Neural cell (in vitro differentiated cells): ENCODE results near the gene DNAJC18. TPM values are rescaled to one million over a fixed set of nuclear protein-coding genes. Genes with fewer than 3 reads are reported as not detected.

ENCODE experiments used
- H2AFZ ChIP-seq: fragments of 200-600, 300-800 bp; sonication (generic), shearing (Covaris generic); 2 replicates; pipeline ENCODE4 v1.6.0; 2014; ENCODE audit warnings: low read depth, mild to moderate bottlenecking, antibody characterized with exemption, low read length, moderate library complexity
- H3F3A ChIP-seq: fragments of 200-600 bp; shearing (Covaris generic); 2 replicates; pipeline ENCODE4 v1.6.1; 2016; ENCODE audit warnings: mild to moderate bottlenecking, moderate library complexity, mixed read lengths, antibody characterized with exemption, low read length; ENCODE audit not compliant: insufficient read depth, poor library complexity, severe bottlenecking
- H3K27ac ChIP-seq: fragments of 200-600, 300-800 bp; sonication (generic), shearing (Covaris generic); 2 replicates; pipeline ENCODE4 v1.5.1; 2014; ENCODE audit warnings: mild to moderate bottlenecking, low read length, moderate library complexity
- H3K27me3 ChIP-seq: fragments of 300-800, 200-600 bp; sonication (generic), shearing (Covaris generic); 2 replicates; pipeline ENCODE4 v1.6.0; 2014; ENCODE audit warnings: mild to moderate bottlenecking, low read depth, low read length, moderate library complexity; ENCODE audit not compliant: insufficient read depth
- H3K36me3 ChIP-seq: fragments of 300-800, 200-600 bp; sonication (generic), shearing (Covaris generic); 2 replicates; pipeline ENCODE4 v1.5.1; 2014; ENCODE audit warnings: mild to moderate bottlenecking, antibody characterized with exemption, low read length, moderate library complexity; ENCODE audit not compliant: insufficient read depth
- H3K4me2 ChIP-seq: fragments of 300-800, 200-600 bp; sonication (generic), shearing (Covaris generic); 2 replicates; pipeline ENCODE4 v1.6.0; 2014; ENCODE audit warnings: mild to moderate bottlenecking, low read length
- H3K4me3 ChIP-seq: fragments of 300-800, 200-600 bp; sonication (generic), shearing (Covaris generic); 2 replicates; pipeline ENCODE4 v1.5.1; 2014; ENCODE audit warnings: mild to moderate bottlenecking, low read length, moderate library complexity
- H3K79me2 ChIP-seq: fragments of 200-600 bp; shearing (Covaris generic); replicated peaks from 2 replicates; pipeline ENCODE4 v1.6.0; 2014; ENCODE audit warnings: mild to moderate bottlenecking, low read length, moderate library complexity; ENCODE audit not compliant: insufficient read depth
- H3K9ac ChIP-seq: fragments of 300-800, 200-600 bp; sonication (generic), shearing (Covaris generic); 2 replicates; pipeline ENCODE4 v1.6.1; 2016; ENCODE audit warnings: mild to moderate bottlenecking, low read length, mixed read lengths
- H3K9me2 ChIP-seq: fragments of 200-600 bp; shearing (Covaris generic); 2 replicates; pipeline ENCODE4 v1.6.1; 2016; ENCODE audit warnings: mild to moderate bottlenecking, low read length, mixed read lengths; ENCODE audit not compliant: insufficient read depth
- H3K9me3 ChIP-seq: fragments of 200-600, 300-800 bp; sonication (generic), shearing (Covaris generic); 2 replicates; pipeline ENCODE4 v1.6.1; 2016; ENCODE audit warnings: mild to moderate bottlenecking, mixed run types, low read length, moderate library complexity, mixed read lengths
- H4K20me1 ChIP-seq: fragments of 200-600 bp; shearing (Covaris generic); 2 replicates; pipeline ENCODE4 v1.6.1; 2016; ENCODE audit warnings: mild to moderate bottlenecking, mixed run types; ENCODE audit not compliant: insufficient read depth
- EP300 ChIP-seq: fragments of 450-650 bp; conservative IDR thresholded peaks from 2 replicates; pipeline ENCODE4 v1.6.1; 2014; ENCODE audit warnings: antibody characterized with exemption, mild to moderate bottlenecking, moderate library complexity; ENCODE audit not compliant: poor library complexity, severe bottlenecking
- EZH2 ChIP-seq: fragments of 200-600, 300-800 bp; shearing (Covaris generic), sonication (generic); IDR thresholded peaks from 2 replicates; pipeline ENCODE4 v1.6.1; 2014; ENCODE audit warnings: antibody characterized with exemption, low read length, borderline replicate concordance, mild to moderate bottlenecking; ENCODE audit not compliant: insufficient read depth, poor library complexity, severe bottlenecking
- MXI1 ChIP-seq: fragments of 450-650 bp; conservative IDR thresholded peaks from 2 replicates; pipeline ENCODE4 v1.6.1; 2014; ENCODE audit warnings: antibody characterized with exemption, mild to moderate bottlenecking; ENCODE audit not compliant: poor library complexity, severe bottlenecking
- POLR2AphosphoS5 ChIP-seq: IDR thresholded peaks from 2 replicates; pipeline ENCODE4 v1.6.1; 2012
- RAD21 ChIP-seq: fragments of 450-650 bp; conservative IDR thresholded peaks from 2 replicates; pipeline ENCODE4 v1.6.1; 2014; ENCODE audit warnings: antibody characterized with exemption, mild to moderate bottlenecking, moderate library complexity
- SMC3 ChIP-seq: fragments of 450-650 bp; conservative IDR thresholded peaks from 2 replicates; pipeline ENCODE4 v1.6.1; 2014; ENCODE audit warnings: antibody characterized with exemption, mild to moderate bottlenecking, moderate library complexity; ENCODE audit not compliant: poor library complexity
- TAF1 ChIP-seq: IDR thresholded peaks from 2 replicates; pipeline ENCODE4 v1.6.1; 2012; ENCODE audit warnings: low read depth
- polyA plus RNA-seq: library from polyadenylated mRNA; depleted of rRNA; stranded (reverse); fragments of >200 nt; gene quantifications from 2 replicates; pipeline ENCODE4 v1.2.3, GENCODE V29; 2014
- TF ChIP-seq, protein P1 (sequence below): IDR thresholded peaks from 2 replicates; pipeline ENCODE4 v1.6.1; 2012; ENCODE audit warnings: borderline replicate concordance
- TF ChIP-seq, protein P2 (sequence below): fragments of 450-650 bp; IDR thresholded peaks from 2 replicates; pipeline ENCODE4 v1.5.1; 2014; ENCODE audit warnings: antibody characterized with exemption, mild to moderate bottlenecking, moderate library complexity; ENCODE audit not compliant: poor library complexity, severe bottlenecking

The DNAJC18 gene
- polyA plus RNA-seq, 1 donor from 2014 or later = 44.4 TPM

DNA sequence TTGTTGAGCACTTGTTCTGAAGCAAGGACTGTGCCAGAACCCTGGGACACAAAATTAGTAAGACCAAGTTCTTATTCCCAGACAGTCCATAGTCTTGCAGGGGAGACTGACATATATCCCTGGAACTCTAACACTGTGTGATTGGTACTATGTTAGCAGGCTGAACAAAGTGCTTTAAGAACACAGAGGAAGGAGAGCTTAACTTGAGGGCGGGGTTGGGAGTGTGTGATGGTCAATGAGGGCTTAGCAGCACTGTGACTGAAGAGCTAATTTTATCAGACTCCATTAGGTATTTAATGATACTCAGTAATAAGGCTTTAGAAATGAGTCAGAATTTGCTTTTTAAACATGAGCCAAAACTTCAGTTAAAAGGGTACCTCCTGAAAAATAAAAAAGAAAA, 20.5 kb downstream of the DNAJC18 start (continued):
- TF ChIP-seq, protein P1, sequence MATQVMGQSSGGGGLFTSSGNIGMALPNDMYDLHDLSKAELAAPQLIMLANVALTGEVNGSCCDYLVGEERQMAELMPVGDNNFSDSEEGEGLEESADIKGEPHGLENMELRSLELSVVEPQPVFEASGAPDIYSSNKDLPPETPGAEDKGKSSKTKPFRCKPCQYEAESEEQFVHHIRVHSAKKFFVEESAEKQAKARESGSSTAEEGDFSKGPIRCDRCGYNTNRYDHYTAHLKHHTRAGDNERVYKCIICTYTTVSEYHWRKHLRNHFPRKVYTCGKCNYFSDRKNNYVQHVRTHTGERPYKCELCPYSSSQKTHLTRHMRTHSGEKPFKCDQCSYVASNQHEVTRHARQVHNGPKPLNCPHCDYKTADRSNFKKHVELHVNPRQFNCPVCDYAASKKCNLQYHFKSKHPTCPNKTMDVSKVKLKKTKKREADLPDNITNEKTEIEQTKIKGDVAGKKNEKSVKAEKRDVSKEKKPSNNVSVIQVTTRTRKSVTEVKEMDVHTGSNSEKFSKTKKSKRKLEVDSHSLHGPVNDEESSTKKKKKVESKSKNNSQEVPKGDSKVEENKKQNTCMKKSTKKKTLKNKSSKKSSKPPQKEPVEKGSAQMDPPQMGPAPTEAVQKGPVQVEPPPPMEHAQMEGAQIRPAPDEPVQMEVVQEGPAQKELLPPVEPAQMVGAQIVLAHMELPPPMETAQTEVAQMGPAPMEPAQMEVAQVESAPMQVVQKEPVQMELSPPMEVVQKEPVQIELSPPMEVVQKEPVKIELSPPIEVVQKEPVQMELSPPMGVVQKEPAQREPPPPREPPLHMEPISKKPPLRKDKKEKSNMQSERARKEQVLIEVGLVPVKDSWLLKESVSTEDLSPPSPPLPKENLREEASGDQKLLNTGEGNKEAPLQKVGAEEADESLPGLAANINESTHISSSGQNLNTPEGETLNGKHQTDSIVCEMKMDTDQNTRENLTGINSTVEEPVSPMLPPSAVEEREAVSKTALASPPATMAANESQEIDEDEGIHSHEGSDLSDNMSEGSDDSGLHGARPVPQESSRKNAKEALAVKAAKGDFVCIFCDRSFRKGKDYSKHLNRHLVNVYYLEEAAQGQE = no peak

DNA sequence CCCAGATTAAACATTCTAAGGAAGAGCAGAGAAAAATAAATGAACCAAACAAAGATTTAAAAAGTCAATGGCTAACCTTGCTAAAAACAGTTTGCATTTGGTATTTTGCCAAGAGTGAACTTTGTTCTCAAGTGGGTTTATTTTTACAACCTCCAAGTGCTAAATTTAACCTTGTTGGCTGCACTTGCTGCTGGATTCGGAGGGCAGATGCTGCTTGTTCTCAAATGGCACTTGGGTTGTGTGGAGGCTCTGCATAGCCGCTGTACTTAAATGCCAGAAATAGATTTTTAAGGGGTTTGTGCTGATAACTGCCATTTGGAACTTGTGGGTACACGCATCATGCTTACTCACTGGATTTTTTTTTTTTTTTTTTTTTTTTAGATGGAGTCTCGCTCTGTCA, 22.1 kb downstream of the DNAJC18 start:
- no peak overlapping the region for H3K9ac ChIP-seq
- H3F3A ChIP-seq = no peaks in the 10 kb centered on the region
- H3K27ac ChIP-seq = no peak overlapping the region
- H3K27me3 ChIP-seq = no peaks in the 10 kb centered on the region
- peaks cover 4% of the 10 kb centered on the region for H3K36me3 ChIP-seq
- no peak overlapping the region for H3K4me2 ChIP-seq
- no peaks in the 10 kb centered on the region for H3K9me2 ChIP-seq
- TF ChIP-seq, protein P2, sequence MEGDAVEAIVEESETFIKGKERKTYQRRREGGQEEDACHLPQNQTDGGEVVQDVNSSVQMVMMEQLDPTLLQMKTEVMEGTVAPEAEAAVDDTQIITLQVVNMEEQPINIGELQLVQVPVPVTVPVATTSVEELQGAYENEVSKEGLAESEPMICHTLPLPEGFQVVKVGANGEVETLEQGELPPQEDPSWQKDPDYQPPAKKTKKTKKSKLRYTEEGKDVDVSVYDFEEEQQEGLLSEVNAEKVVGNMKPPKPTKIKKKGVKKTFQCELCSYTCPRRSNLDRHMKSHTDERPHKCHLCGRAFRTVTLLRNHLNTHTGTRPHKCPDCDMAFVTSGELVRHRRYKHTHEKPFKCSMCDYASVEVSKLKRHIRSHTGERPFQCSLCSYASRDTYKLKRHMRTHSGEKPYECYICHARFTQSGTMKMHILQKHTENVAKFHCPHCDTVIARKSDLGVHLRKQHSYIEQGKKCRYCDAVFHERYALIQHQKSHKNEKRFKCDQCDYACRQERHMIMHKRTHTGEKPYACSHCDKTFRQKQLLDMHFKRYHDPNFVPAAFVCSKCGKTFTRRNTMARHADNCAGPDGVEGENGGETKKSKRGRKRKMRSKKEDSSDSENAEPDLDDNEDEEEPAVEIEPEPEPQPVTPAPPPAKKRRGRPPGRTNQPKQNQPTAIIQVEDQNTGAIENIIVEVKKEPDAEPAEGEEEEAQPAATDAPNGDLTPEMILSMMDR = no peak
- TF ChIP-seq RAD21 (no peak), EP300 (no peak), EZH2 (no peak), TAF1 (no peak), POLR2AphosphoS5 (no peak), SMC3 (no peak), MXI1 (no peak)
- TF ChIP-seq, protein P1 = no peak
- no peaks in the 10 kb centered on the region for H3K79me2 ChIP-seq
- H2AFZ ChIP-seq = no peak overlapping the region
- no peak overlapping the region for H3K4me3 ChIP-seq
- H3K9me3 ChIP-seq = no peaks in the 10 kb centered on the region
- no peaks in the 10 kb centered on the region for H4K20me1 ChIP-seq

DNA sequence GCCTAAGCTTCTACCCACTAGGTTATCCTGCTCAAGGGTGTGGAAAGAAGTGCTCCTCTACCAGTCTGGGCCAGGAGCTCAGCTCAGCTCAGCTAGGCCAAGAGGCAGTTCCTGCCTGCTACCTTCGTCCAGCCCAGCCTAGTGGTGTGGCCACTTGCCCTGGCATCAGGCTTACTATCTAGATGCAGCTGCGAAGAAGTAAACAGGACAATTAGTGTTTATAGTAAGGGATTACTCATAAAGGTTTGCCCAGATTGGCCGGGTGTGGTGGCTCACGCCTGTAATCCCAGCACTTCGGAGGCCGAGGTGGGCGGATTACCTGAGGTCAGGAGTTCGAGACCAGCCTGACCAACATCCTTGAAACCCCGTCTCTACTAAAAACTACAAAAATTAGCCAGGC, 22.7 kb downstream of the DNAJC18 start:
- Histone ChIP-seq H3K27me3 (no peaks in the 10 kb centered on the region), H3K9me2 (no peaks in the 10 kb centered on the region), H4K20me1 (no peaks in the 10 kb centered on the region), H2AFZ (no peak overlapping the region), H3K9ac (no peak overlapping the region), H3K9me3 (no peaks in the 10 kb centered on the region), H3F3A (no peaks in the 10 kb centered on the region), H3K4me2 (no peak overlapping the region), H3K27ac (no peak overlapping the region), H3K36me3 (peaks cover 4% of the 10 kb centered on the region), H3K4me3 (no peak overlapping the region), H3K79me2 (no peaks in the 10 kb centered on the region)
- TF ChIP-seq, protein P2 = no peak
- no peak for TF ChIP-seq MXI1
